H1 (cell line): Measurements from ENCODE around the gene C10orf95. TPM values are rescaled to one million over a fixed set of nuclear protein-coding genes. Genes with fewer than 3 reads are reported as not detected.
A peak's percentile ranks its signal among the peaks of the same experiment; 100 is the strongest.

ENCODE experiments used
- BRCA1 ChIP-seq: IDR thresholded peaks from 2 replicates; pipeline ENCODE4 v1.6.1; 2012; ENCODE audit warnings: low read depth, low read length, improper control_type of control experiment
- GTF2F1 ChIP-seq: IDR thresholded peaks from 2 replicates; pipeline ENCODE4 v1.6.1; 2012; ENCODE audit warnings: low read depth, low read length, improper control_type of control experiment, borderline replicate concordance
- KDM4A ChIP-seq: IDR thresholded peaks from one replicate; pipeline ENCODE4 v1.7.1; 2012; ENCODE audit warnings: low read depth, mild to moderate bottlenecking, moderate library complexity, low read length, inconsistent platforms; ENCODE audit not compliant: severe bottlenecking
- MAFK ChIP-seq: IDR thresholded peaks from 2 replicates; pipeline ENCODE4 v1.6.1; 2012; ENCODE audit warnings: low read depth, mild to moderate bottlenecking, improper control_type of control experiment, low read length
- POLR2A ChIP-seq, 2 experiments: IDR thresholded peaks; 1 replicate in 1 of 2; 2 replicates in 1 of 2; pipeline ENCODE4 v1.6.1; 2011; ENCODE audit warnings: low read depth in 2 of 2, low read length in 2 of 2, mild to moderate bottlenecking in 2 of 2; ENCODE audit errors: control extremely low read depth in 1 of 2
- SIN3A ChIP-seq, 2 experiments: IDR thresholded peaks in 1 of 2; conservative IDR thresholded peaks in 1 of 2; 2 replicates each; pipeline ENCODE4 v1.6.1; 2011 to 2012; ENCODE audit warnings: low read length in 2 of 2, improper control_type of control experiment in 1 of 2, low read depth in 1 of 2, mild to moderate bottlenecking in 1 of 2
- SRF ChIP-seq: IDR thresholded peaks from 2 replicates; pipeline ENCODE4 v1.6.1; 2011; ENCODE audit warnings: mild to moderate bottlenecking, low read depth, low read length, moderate library complexity
- TAF7 ChIP-seq: optimal IDR thresholded peaks from 2 replicates; pipeline ENCODE3; 2011; ENCODE audit warnings: low read depth, mild to moderate bottlenecking, inconsistent platforms, low read length, moderate library complexity, borderline replicate concordance
- polyA plus RNA-seq, 7 experiments: library from polyadenylated mRNA; depleted of rRNA in 3 of 7; stranded (reverse) in 5 of 7; unstranded in 2 of 7; fragments of >200 nt in 5 of 7; fragments of 200-250 nt in 2 of 7; gene quantifications; 1 replicate in 5 of 7; 2 replicates in 1 of 7; 4 replicates in 1 of 7; pipeline versions ENCODE4 v1.2.1 to v1.2.3, GENCODE V29; 2011 to 2013; ENCODE audit warnings: missing spikeins in 2 of 7, mixed read lengths in 2 of 7
- total RNA-seq: library from RNA; stranded (reverse); fragmentation: NEBNext Ultra II Directional; extraction: Animal tissue kit (Norgen Biotek cat#: 25700); gene quantifications from 2 replicates; pipeline ENCODE4 v1.2.1, GENCODE V29; 2021
- TF ChIP-seq, protein P1 (sequence below): IDR thresholded peaks from 2 replicates; pipeline ENCODE4 v1.6.1; 2011; ENCODE audit warnings: low read depth, mild to moderate bottlenecking, low read length; ENCODE audit not compliant: insufficient read depth

The C10orf95 gene
- total and polyA plus RNA-seq, 2 of the 8 experiments (the other 6 are each of a cell fraction or from before 2014, with no cell fraction given), result 0.34 to 0.48 TPM

DNA sequence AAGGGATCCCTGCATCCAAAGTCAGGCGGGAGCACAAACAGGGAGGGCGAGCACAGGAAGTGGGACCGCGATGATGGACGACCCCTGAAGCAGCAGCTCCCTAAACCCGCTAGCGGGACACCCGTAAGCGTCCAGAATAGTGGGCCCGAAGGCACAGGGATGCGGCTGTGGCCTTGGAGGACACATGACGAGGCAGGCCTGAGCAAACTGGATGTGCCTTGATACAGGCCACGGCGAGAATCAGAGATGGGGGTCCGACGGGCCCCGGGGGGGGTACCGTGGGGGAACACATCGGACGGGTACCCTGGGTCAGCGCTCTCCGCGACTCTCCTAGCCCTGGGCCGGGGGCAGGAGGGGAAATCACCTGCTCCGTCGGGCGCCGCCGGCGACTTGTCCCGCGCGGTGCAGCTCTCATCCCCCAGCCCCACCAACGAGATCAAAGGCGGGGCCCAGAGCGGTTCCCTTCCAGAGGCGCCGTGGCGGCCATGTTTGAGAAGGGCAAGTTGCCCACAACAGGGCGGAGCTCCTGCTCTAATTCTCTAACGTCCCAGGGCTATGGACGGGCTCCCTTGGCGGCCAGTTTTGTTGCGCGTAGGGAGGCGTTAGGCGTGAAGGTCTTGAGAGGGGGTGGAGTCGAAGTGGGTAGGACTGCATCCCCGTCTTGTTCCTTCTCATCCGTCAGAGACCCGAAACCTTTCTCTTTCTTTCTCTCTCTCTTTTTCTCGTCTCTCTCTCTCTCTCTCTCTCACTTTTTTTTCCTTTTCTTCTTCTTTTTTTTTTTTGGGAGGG is 19.0 kb downstream of the C10orf95 start, which contains the start of gene CUEDC2 (continued):
- TF ChIP-seq GTF2F1 (no peak), SIN3A (conservative IDR thresholded peaks at IDR 0.05 in 1 of 2, IDR thresholded peaks at IDR 0.05 in 1 of 2; ENCODE audit: low read depth in 1 of 2, low read length in 2 of 2) (peak; percentile 56 to 82; a peak in 2 of 4 replicates), SRF (0 out of 2 replicates have a peak, but pooled peaks have one; percentile 21), MAFK (no peak), BRCA1 (no peak), TAF7 (peak; percentile 86), POLR2A (IDR thresholded peaks at IDR 0.05; ENCODE audit: control extremely low read depth in 1 of 2, low read depth in 2 of 2, low read length in 2 of 2) (peak; percentile 34 to 84), KDM4A (peak; percentile 52)
- TF ChIP-seq, protein P1, sequence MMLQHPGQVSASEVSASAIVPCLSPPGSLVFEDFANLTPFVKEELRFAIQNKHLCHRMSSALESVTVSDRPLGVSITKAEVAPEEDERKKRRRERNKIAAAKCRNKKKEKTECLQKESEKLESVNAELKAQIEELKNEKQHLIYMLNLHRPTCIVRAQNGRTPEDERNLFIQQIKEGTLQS, result no peak
